ENCODE measurements around the gene SIRT3.
"Not testable (repeated sequence)": the region's sequence is repeated elsewhere in the genome, so short reads cannot be mapped to it uniquely, and the experiment has no call there.

Gene SIRT3

GRCh38 chr11:244376-244775, 8.2 kb upstream of the SIRT3 start:
- DNase-seq (ENCODE audit: low read depth in 2 of 2, low spot score in 1 of 2) = no peak

DNA sequence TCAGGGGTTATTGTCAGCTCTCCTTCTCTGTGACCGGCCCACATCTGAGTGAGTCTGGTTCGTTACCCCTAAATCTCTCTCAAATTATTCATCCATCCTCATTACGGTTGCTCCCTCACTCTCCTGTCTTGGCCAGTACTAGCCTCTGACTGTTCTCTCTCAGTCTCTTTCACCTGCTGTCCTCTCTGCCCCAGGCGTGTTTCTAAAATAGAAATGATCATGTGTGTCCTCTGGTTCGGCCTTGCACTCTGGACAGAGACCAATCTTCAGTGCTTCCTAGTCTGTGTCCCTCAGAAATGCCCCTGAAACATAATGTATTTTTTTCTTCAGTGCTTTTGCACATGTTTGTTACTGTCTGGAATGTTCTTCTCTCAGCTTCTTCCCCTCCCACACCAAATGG, 5.5 kb upstream of the SIRT3 start:
- DNase-seq (ENCODE audit: low read depth in 2 of 2, low spot score in 1 of 2) = no peak

DNA sequence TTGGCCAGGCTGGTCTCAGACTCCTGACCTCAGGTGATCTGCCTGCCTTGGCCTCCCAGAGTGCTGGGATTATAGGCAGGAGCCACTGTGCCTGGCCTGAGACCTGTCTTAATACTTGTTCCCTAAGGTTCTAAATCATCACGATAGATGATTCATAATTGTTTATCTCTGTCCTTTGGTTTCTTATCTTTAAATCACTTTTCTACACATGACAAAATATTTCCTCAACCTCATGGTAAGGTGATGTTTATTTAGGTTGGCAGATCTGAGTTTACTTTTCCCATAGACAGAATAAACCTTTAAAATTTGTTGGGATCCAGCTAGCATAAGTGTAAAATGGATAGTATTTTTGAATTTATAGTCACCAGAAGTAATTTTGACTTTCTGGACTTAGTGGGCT, 4.2 kb upstream of the SIRT3 start:
- DNase-seq (ENCODE audit: low read depth in 2 of 2, low spot score in 1 of 2) = no peak

DNA sequence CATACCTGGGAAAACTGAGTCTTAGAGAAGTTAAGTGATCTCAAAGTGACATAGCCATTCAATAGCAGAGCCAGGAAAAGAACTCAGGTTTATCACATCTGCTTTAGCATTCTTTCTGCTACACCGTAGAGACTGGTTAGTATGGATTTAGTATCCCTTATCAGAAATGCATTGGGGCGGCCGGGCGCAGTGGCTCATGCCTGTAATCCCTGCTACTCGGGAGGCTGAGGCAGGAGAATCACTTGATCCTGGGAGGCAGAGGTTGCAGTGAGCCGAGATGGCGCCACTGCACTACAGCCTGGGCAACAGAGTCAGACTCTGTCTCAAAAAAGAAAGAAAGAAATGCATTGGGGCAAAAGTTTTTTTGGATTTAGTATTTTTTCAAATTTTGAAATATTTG, 2.2 kb upstream of the SIRT3 start:
- not testable (repeated sequence) for DNase-seq (ENCODE audit: low read depth in 2 of 2, low spot score in 1 of 2)

DNA sequence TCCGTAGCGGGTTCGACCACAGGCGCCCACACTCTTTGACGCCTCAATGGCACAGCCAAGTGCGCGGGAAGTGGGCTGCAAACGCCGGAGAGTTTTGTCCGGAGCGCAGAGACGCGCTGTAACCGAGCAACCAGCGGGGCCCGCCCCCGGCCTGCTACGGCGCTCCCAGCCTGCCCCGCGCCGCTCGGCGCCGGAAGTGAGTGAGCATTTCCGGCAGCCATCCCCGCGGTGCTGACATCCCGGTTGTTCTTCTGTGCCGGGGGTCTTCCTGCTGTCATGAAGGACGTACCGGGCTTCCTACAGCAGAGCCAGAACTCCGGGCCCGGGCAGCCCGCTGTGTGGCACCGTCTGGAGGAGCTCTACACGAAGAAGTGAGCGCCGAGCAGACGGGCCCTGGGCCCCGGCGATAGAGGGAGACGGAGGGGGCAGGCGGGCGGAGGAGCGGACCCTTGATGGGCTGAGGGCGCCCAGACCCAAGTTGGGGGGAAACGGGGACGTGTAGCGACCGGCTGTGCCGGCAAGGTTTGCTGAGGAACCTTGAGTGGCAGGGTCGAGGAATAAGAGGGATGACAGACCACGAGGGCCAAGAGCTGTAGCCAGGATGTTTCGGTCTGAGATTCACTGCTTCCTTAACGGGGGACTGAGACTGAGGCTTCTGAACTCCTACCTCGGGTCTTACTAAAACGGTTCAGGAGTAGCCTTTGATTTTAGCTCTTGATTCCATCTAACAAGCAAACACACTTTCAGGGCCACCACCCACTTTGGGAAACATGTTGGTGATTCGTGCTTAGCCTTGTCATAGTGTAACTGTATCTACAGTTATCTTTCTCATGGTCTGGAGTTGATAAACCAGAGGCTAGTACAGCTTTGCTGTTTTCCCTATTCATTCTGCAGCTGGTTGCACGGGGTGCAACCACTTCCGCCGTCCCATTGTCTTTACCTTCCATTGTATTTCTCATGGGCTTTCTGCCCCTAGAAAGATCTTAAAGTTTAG, 929 bp upstream of the SIRT3 start, which contains the start of gene PSMD13:
TSS of gene PSMD13 (plus strand) at position 203 of the 994 bp plus-strand sequence. CDS start at position 277, 74 bp downstream.
- DNase-seq (ENCODE audit: low read depth in 2 of 2, low spot score in 1 of 2) = peak; percentile 66 to 81

DNA sequence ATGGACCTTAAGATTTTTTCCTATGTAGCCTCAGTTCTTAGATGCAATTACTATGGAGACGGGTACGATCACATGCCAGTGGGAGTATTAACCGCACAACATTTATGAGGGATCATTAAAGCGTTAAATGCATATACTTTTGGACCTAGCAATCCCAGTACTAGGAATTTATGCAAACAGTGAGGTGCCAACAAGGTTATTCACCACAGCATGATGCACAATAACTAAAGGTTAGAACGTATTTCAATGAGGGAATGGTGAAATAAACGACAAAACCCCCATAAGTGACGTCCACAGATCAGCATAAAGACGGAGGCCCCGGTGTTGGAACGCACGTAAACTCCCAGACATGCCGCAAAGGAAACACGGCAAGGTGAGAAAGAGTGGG, 539 bp downstream of the SIRT3 start:
- DNase-seq (ENCODE audit: low read depth in 2 of 2, low spot score in 1 of 2) = peak; percentile 48 to 55

DNA sequence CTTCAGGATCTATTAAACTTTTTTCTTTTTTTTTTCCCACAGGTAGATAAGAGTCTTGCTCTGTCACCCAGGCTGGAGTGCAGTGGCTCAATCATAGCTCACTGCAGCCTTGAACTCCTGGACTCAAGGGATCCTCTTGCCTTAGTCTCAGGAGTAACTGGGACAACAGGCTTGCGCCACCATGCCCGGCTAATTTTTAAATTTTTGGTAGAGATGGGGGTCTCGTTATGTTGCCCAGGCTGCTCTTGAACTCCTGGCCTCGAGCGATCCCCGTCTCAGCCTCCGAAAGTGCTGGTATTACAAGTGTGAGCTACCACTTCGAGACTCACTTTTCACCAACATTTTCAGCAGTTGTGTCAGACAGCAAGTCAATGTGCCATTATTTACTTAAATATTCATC, 962 bp downstream of the SIRT3 start:
- no peak for DNase-seq (ENCODE audit: low read depth in 2 of 2, low spot score in 1 of 2)

GRCh38 chr11:232783-233565, 3.2 kb downstream of the SIRT3 start:
- DNase-seq (ENCODE audit: low read depth in 2 of 2, low spot score in 1 of 2) = no peak

DNA sequence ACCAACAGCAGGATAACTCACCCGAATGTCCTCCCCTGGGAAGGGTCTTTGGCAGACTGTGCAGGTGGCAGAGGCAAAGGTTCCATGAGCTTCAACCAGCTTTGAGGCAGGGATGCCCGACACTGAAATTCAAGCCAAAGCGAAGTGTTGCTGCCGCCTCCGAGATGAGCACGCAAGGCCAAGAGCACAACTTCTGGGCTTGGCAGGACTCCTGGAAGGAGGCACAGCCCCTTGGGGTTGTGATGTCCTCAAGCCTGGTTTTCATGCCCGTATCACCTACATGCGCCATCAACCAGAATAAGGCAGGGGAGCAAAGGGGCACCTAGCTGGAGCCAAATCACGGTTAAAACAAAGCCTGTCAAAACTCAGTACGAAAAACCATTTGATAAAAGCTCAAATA, 5.7 kb downstream of the SIRT3 start:
- DNase-seq (ENCODE audit: low read depth in 2 of 2, low spot score in 1 of 2) = no peak

GRCh38 chr11:227824-228379, 8.2 kb downstream of the SIRT3 start:
- DNase-seq (ENCODE audit: low read depth in 2 of 2, low spot score in 1 of 2) = no peak

- no peak for DNase-seq (ENCODE audit: low read depth in 2 of 2, low spot score in 1 of 2)
Measured at GRCh38 chr11:225734-226453, 10.2 kb downstream of the SIRT3 start.

GRCh38 chr11:224424-224823, 11.7 kb downstream of the SIRT3 start:
- DNase-seq (ENCODE audit: low read depth in 2 of 2, low spot score in 1 of 2) = no peak

DNA sequence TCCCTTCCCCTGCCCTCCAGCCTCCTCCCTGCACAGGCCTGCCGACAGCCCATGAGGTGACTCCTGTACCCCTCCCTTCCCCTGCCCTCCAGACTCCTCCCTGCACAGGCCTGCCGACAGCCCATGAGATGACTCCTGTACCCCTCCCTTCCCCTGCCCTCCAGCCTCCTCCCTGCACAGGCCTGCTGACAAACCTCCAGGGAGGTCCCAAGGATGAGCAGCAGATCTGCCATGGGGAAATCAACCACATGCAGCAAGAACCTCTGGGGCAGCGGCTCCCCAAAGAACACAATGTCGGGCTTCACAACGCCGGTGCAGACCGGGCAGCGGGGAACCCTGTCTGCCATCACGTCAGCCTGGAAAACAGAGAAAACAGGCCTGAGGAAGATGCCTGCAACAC, 12.3 kb downstream of the SIRT3 start:
- DNase-seq (ENCODE audit: low read depth in 2 of 2, low spot score in 1 of 2) = no peak

- DNase-seq (ENCODE audit: low read depth in 2 of 2, low spot score in 1 of 2) = no peak
Measured at GRCh38 chr11:223026-223789, 12.9 kb downstream of the SIRT3 start.

GRCh38 chr11:221998-222789, 13.9 kb downstream of the SIRT3 start:
- no peak for DNase-seq (ENCODE audit: low read depth in 2 of 2, low spot score in 1 of 2)

DNA sequence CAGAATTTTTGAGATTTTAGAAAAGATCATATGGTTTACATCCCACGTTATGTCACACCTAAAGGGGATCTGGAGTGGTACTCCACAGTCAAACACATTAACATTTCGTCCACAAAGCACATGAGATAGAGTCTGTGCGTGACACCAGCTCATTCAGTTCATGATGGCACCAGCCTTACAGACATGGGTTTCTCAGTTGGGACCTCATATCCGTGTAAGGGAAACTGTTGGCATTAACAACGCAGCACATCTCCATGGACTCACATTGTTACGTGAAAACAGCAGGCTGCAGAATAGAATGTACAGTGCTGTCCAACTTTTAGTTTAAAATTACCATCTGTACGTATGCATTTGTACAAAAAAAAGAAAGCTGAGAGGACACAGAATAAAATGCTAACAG, 14.6 kb downstream of the SIRT3 start:
- no peak for DNase-seq (ENCODE audit: low read depth in 2 of 2, low spot score in 1 of 2)

- DNase-seq (ENCODE audit: low read depth in 2 of 2, low spot score in 1 of 2) = not testable (repeated sequence)
Measured at GRCh38 chr11:220641-221215, 15.4 kb downstream of the SIRT3 start.

DNA sequence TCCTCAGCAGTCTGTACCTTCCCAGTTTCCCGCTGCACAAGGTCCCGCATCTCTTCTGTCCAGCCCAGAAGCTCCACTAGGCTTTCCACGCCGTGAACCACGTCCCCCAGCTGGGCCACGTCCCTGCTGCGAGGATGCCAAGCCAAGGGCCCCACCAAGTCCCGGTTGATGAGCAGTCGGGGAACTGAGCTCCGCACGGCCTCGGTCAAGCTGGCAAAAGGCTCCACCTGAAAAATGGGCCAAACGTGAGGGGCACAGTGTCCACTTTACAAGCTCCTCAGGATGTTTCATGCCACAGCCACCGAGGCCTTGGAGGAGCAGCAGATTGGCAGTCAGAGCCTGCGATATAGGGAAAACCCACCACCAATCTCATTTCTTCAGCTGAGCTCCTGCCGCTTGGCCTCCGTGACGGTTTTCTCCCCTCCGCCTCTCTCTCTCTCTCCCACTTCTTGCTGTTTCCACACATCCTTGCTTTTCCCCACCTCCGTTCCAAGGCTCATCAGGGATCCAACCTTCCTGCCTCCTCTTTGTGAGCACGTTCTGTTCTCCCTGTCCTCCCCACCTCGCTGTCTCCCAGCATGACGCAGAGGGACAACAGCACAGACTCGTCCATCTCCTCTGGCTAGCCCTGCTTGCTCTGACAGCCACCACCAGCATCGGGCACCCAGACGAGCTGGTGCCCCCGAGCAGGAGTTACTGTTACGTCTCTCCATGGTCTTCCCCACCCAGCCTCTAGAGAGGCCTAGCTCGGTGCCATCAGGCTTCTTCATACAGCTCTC, 17.1 kb downstream of the SIRT3 start:
- DNase-seq (ENCODE audit: low read depth in 2 of 2, low spot score in 1 of 2) = no peak

Data from stimulated activated CD8-positive, alpha-beta memory T cell treated with anti-CD3 and anti-CD28 coated beads, Interleukin-4, amount 100 ng/mL, for 4 hours (primary cell).